ENCODE results near the gene VSIG2.

The VSIG2 gene

DNA sequence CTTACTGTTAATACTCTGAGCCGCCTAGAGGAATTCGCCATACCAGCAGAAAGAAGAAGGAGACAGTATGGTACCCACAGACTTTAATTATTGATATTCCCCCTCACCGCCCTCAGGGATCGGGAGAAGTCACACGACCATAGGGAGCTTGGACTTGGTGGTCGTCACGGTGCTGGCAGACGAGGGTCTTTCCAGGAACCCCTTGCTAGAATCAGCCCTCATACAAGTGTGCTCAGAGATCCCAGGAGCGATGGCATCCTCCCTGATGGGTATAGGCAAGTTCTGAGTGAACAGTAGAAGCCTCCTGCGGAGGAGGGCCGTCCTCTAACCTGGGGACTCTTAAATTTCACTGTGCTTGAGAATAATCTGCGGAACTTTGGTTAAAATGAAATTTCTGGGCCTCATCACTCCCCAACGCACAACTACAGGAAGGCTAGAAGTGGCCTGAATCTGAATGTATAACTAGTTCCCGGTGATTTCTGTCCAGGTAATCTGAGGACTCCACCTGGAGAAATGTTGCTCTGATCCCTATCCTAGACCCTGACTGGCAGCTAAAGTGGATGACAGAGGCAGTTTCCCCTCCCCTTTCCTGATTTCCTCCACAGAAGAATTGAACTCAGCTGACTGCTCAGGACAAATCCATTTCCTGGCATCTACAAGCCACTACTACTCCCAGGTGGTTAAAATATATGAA lies 4.5 kb downstream of the VSIG2 start:
- TF ChIP-seq TAF1 (IDR thresholded peaks at IDR 0.05; ENCODE audit: borderline replicate concordance, insufficient read depth, low read length) = no peak
- TF ChIP-seq FOXP2 (optimal IDR thresholded peaks at IDR 0.05; ENCODE audit: borderline replicate concordance, extremely low read depth, extremely low read length, insufficient read depth) = no peak
- TF ChIP-seq POLR2AphosphoS5 (IDR thresholded peaks at IDR 0.05; ENCODE audit: low read depth, low read length) = no peak
- TF ChIP-seq, protein P1, sequence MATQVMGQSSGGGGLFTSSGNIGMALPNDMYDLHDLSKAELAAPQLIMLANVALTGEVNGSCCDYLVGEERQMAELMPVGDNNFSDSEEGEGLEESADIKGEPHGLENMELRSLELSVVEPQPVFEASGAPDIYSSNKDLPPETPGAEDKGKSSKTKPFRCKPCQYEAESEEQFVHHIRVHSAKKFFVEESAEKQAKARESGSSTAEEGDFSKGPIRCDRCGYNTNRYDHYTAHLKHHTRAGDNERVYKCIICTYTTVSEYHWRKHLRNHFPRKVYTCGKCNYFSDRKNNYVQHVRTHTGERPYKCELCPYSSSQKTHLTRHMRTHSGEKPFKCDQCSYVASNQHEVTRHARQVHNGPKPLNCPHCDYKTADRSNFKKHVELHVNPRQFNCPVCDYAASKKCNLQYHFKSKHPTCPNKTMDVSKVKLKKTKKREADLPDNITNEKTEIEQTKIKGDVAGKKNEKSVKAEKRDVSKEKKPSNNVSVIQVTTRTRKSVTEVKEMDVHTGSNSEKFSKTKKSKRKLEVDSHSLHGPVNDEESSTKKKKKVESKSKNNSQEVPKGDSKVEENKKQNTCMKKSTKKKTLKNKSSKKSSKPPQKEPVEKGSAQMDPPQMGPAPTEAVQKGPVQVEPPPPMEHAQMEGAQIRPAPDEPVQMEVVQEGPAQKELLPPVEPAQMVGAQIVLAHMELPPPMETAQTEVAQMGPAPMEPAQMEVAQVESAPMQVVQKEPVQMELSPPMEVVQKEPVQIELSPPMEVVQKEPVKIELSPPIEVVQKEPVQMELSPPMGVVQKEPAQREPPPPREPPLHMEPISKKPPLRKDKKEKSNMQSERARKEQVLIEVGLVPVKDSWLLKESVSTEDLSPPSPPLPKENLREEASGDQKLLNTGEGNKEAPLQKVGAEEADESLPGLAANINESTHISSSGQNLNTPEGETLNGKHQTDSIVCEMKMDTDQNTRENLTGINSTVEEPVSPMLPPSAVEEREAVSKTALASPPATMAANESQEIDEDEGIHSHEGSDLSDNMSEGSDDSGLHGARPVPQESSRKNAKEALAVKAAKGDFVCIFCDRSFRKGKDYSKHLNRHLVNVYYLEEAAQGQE (IDR thresholded peaks at IDR 0.05; ENCODE audit: insufficient read depth in 1 of 2, low read depth in 2 of 2, low read length in 2 of 2) = no peak
- no peak for TF ChIP-seq SIN3A (IDR thresholded peaks at IDR 0.05; ENCODE audit: borderline replicate concordance, insufficient read depth, low read length)

DNA sequence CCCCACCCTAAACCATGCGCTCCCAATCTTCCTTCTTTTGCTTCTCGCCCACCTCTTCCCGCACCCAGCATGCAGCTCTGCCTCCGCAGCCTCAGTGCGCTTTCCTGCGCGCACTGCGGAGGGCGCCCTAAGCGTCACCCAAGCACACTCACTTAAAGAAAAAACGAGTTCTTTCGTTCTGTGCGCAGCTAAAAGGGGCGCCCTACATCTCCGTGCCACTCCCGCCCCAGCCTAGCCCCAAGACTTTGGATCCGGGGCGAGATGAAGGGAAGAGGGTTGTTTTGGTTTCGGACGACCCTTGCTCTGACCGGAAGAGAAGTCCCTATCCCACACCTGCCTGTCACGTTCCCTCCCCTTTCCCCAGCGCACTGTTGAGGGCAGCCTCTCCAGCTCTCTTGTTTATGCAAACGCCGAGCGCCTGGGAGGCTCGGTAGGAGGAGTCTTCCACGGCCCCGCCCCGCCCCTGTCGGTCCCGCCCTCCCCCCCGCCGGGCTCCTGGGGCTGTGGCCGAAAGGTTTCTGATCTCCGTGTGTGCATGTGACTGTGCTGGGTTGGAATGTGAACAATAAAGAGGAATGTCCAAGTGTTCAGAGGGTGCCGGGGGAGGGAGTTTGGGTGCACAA lies 5.3 kb downstream of the VSIG2 start:
- TF ChIP-seq, protein P1 (IDR thresholded peaks at IDR 0.05; ENCODE audit: insufficient read depth in 1 of 2, low read depth in 2 of 2, low read length in 2 of 2) = no peak
- no peak for TF ChIP-seq POLR2AphosphoS5 (IDR thresholded peaks at IDR 0.05; ENCODE audit: low read depth, low read length)
- no peak for TF ChIP-seq TAF1 (IDR thresholded peaks at IDR 0.05; ENCODE audit: borderline replicate concordance, insufficient read depth, low read length)
- TF ChIP-seq FOXP2 (optimal IDR thresholded peaks at IDR 0.05; ENCODE audit: borderline replicate concordance, extremely low read depth, extremely low read length, insufficient read depth) = no peak
- no peak for TF ChIP-seq SIN3A (IDR thresholded peaks at IDR 0.05; ENCODE audit: borderline replicate concordance, insufficient read depth, low read length)

DNA sequence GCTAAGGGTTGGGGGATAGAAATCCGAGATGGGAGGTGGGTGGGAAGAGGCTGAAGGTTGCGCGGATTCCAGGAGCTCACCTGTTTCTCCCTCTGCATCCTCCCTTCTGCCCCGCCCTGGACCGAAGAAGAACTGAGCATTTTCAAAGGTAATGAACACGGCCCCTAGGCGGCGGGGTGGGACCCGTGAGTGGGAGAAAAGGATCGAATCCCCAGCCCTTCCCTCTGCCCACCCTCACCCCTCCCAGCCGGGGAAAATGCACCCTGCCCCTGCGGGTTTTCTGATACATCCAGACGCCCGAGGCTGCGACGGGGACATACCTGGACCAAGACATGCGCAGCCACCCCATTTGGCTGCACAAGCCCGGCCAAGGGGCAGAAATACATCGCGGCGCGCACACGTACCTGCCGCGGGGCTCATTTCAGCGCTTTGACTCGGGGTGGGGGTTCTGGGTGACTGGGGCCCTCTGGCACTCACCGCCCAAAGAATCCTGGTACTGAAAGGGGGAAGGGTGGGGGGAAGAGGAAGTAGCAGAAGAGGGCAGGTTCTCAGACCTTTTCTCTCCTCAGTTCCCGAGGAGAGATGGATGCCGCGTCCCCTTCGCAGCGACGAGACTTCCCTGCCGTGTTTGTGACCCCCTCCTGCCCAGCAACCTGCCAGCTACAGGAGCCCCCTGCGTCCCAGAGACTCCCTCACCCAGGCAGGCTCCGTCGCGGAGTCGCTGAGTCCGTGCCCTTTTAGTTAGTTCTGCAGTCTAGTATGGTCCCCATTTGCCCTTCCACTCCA lies 6.0 kb downstream of the VSIG2 start:
- no peak for TF ChIP-seq SIN3A (IDR thresholded peaks at IDR 0.05; ENCODE audit: borderline replicate concordance, insufficient read depth, low read length)

DNA sequence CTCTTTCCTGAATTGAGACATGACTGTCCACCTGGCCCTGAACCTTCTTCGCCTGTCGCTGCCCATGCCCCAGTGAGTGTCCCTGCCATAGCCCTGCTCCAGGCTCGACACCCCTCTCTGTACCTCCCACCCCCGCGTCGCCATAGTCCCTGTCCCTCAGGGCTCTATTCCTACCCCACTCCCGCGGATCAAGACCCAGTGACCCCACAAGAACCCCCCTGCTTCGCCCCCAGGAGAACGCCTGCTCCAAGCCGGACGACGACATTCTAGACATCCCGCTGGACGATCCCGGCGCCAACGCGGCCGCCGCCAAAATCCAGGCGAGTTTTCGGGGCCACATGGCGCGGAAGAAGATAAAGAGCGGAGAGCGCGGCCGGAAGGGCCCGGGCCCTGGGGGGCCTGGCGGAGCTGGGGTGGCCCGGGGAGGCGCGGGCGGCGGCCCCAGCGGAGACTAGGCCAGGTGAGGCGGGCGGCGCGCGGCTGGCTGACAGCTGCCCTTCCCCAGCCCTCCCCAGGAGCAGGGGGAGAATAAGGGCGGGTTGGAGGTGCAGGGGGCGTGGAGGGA lies 6.7 kb downstream of the VSIG2 start:
- no peak for TF ChIP-seq TAF1 (IDR thresholded peaks at IDR 0.05; ENCODE audit: borderline replicate concordance, insufficient read depth, low read length)
- TF ChIP-seq, protein P1 (IDR thresholded peaks at IDR 0.05; ENCODE audit: insufficient read depth in 1 of 2, low read depth in 2 of 2, low read length in 2 of 2) = no peak
- TF ChIP-seq SIN3A (IDR thresholded peaks at IDR 0.05; ENCODE audit: borderline replicate concordance, insufficient read depth, low read length) = no peak
- TF ChIP-seq POLR2AphosphoS5 (IDR thresholded peaks at IDR 0.05; ENCODE audit: low read depth, low read length) = no peak
- no peak for TF ChIP-seq FOXP2 (optimal IDR thresholded peaks at IDR 0.05; ENCODE audit: borderline replicate concordance, extremely low read depth, extremely low read length, insufficient read depth)

DNA sequence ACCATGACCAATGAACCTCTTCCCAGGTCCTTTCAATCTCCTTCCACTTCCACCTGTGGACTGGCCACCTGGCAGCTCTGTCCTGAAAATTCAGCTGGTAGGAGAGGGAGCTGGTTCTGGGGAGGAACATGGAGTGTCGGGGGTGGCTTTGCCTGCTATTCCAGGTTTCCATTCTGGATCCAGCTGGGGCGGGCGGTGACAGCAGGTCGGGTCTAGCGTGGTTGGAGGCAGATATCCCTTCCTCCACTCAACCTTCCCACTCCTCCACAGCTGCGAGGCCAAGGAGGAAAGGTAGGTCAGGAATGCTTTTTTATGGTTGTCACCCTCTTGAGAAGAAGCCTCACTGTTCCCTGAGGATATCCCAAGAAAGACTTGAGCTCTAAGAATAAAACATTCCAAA lies 9.0 kb downstream of the VSIG2 start:
- TF ChIP-seq SIN3A (IDR thresholded peaks at IDR 0.05; ENCODE audit: borderline replicate concordance, insufficient read depth, low read length) = no peak
- TF ChIP-seq, protein P1 (IDR thresholded peaks at IDR 0.05; ENCODE audit: insufficient read depth in 1 of 2, low read depth in 2 of 2, low read length in 2 of 2) = no peak
- no peak for TF ChIP-seq FOXP2 (optimal IDR thresholded peaks at IDR 0.05; ENCODE audit: borderline replicate concordance, extremely low read depth, extremely low read length, insufficient read depth)
- TF ChIP-seq POLR2AphosphoS5 (IDR thresholded peaks at IDR 0.05; ENCODE audit: low read depth, low read length) = no peak
- TF ChIP-seq TAF1 (IDR thresholded peaks at IDR 0.05; ENCODE audit: borderline replicate concordance, insufficient read depth, low read length) = no peak

Measured in PFSK-1 (cell line).